ENCODE data around the gene EXD1. TPM values are rescaled to one million over a fixed set of nuclear protein-coding genes. Genes with fewer than 3 reads are reported as not detected.
"Not testable (repeated sequence)": the region's sequence is repeated elsewhere in the genome, so short reads cannot be mapped to it uniquely, and the experiment has no call there.

Gene EXD1
- total RNA-seq, 2 experiments from 2014 or later = not detected

- TF ChIP-seq CTCF (conservative IDR thresholded peaks at IDR 0.05; ENCODE audit: low read length) = no peak
- TF ChIP-seq EZH2phosphoT487 (IDR thresholded peaks at IDR 0.05; ENCODE audit: borderline replicate concordance, low read depth, low read length) = no peak
- ChIA-PET POLR2A (no interaction called here), CTCF (ENCODE audit: unreplicated experiment) (no interaction called here)
- H3K4me1 ChIP-seq (ENCODE audit: insufficient read depth, low read length, poor library complexity, severe bottlenecking) = peaks cover 6% of the 10 kb centered on the region
- intact Hi-C loops (cut with micrococcal nuclease; ENCODE audit: unreplicated experiment) = no loop called here
- H3K9me3 ChIP-seq (ENCODE audit: low read length) = no peaks in the 10 kb centered on the region
- H3K4me2 ChIP-seq (ENCODE audit: low read length) = no peak overlapping the region
- no peak for DNase-seq (ENCODE audit: low spot score)
- H3K36me3 ChIP-seq (ENCODE audit: insufficient read depth, low read length) = peaks cover 28% of the 10 kb centered on the region
- H3K4me3 ChIP-seq (ENCODE audit: low read depth, low read length, poor library complexity, severe bottlenecking) = no peak overlapping the region
- H3K79me2 ChIP-seq (ENCODE audit: insufficient read depth, low read depth, low read length) = no peaks in the 10 kb centered on the region
- no peaks in the 10 kb centered on the region for H4K20me1 ChIP-seq (ENCODE audit: insufficient read depth, low read length)
- BruUV-seq (replicated peaks) = no TSS peak
- no peaks in the 10 kb centered on the region for H3K9me2 ChIP-seq (ENCODE audit: insufficient read depth, low read length)
- no peak overlapping the region for H3K27ac ChIP-seq (ENCODE audit: low read depth, low read length, poor library complexity, severe bottlenecking)
- no peak overlapping the region for H2AFZ ChIP-seq (ENCODE audit: low read length)
Measured at GRCh38 chr15:41263891-41264351, 33.4 kb upstream of the EXD1 start.

GRCh38 chr15:41262571-41262970 is 32.0 kb upstream of the EXD1 start:
- ChIA-PET CTCF (ENCODE audit: unreplicated experiment) (no interaction called here), POLR2A (interaction anchor here (1.1 kb wide), 1 partner anchor 8 kb away, joined by 3 read pairs; no protein-coding TSS in a partner anchor)
- no peak overlapping the region for H3K4me2 ChIP-seq (ENCODE audit: low read length)
- H3K9me2 ChIP-seq (ENCODE audit: insufficient read depth, low read length) = no peaks in the 10 kb centered on the region
- H3K4me3 ChIP-seq (ENCODE audit: low read depth, low read length, poor library complexity, severe bottlenecking) = no peak overlapping the region
- H3K79me2 ChIP-seq (ENCODE audit: insufficient read depth, low read depth, low read length) = no peaks in the 10 kb centered on the region
- H3K4me1 ChIP-seq (ENCODE audit: insufficient read depth, low read length, poor library complexity, severe bottlenecking) = peaks cover 13% of the 10 kb centered on the region
- no peaks in the 10 kb centered on the region for H3K9me3 ChIP-seq (ENCODE audit: low read length)
- H3K36me3 ChIP-seq (ENCODE audit: insufficient read depth, low read length) = peaks cover 37% of the 10 kb centered on the region
- TF ChIP-seq CTCF (conservative IDR thresholded peaks at IDR 0.05; ENCODE audit: low read length) (no peak), EZH2phosphoT487 (IDR thresholded peaks at IDR 0.05; ENCODE audit: borderline replicate concordance, low read depth, low read length) (no peak)
- no peak overlapping the region for H2AFZ ChIP-seq (ENCODE audit: low read length)
- no peak overlapping the region for H3K27ac ChIP-seq (ENCODE audit: low read depth, low read length, poor library complexity, severe bottlenecking)
- BruUV-seq (replicated peaks) = no TSS peak
- no peaks in the 10 kb centered on the region for H4K20me1 ChIP-seq (ENCODE audit: insufficient read depth, low read length)
- DNase-seq (ENCODE audit: low spot score) = no peak
- intact Hi-C loops (cut with micrococcal nuclease; ENCODE audit: unreplicated experiment) = no loop called here

DNA sequence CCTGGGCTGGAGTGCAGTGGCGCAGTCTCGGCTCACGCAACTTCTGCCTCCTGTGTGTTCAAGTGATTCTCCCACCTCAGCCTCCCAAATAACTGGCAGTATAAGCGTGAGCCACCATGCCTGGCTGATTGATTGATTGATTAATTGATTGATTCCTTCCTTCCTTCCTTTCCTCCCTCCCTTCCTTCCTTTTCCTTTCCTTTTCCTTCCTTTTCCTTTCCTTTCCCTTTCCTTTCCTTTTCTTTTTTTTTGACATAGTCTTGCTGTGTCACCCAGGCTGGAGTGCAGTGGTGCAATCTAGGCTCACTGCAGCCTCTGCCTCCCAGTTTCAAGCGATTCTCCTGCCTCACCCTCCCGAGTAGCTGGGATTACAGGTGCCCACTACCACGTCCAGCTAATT is 30.4 kb upstream of the EXD1 start:
- Histone ChIP-seq H3K4me1 (ENCODE audit: insufficient read depth, low read length, poor library complexity, severe bottlenecking) (peaks cover 13% of the 10 kb centered on the region), H3K36me3 (ENCODE audit: insufficient read depth, low read length) (peaks cover 37% of the 10 kb centered on the region)
- DNase-seq (ENCODE audit: low spot score); H3K27ac ChIP-seq (ENCODE audit: low read depth, low read length, poor library complexity, severe bottlenecking); H3K4me2 ChIP-seq (ENCODE audit: low read length); H3K79me2 ChIP-seq (ENCODE audit: insufficient read depth, low read depth, low read length); H3K9me2 ChIP-seq (ENCODE audit: insufficient read depth, low read length); H3K4me3 ChIP-seq (ENCODE audit: low read depth, low read length, poor library complexity, severe bottlenecking); H2AFZ ChIP-seq (ENCODE audit: low read length); intact Hi-C loops (cut with micrococcal nuclease; ENCODE audit: unreplicated experiment); H3K9me3 ChIP-seq (ENCODE audit: low read length); CTCF ChIA-PET (ENCODE audit: unreplicated experiment); H4K20me1 ChIP-seq (ENCODE audit: insufficient read depth, low read length); BruUV-seq (replicated peaks): not testable (repeated sequence)
- POLR2A ChIA-PET = interaction anchor here (0.7 kb wide), 1 partner anchor 1532 kb away, joined by 5 read pairs; no protein-coding TSS in a partner anchor

All from OCI-LY7 (cell line).